ENCODE measurements around the gene C12orf75.

DNA sequence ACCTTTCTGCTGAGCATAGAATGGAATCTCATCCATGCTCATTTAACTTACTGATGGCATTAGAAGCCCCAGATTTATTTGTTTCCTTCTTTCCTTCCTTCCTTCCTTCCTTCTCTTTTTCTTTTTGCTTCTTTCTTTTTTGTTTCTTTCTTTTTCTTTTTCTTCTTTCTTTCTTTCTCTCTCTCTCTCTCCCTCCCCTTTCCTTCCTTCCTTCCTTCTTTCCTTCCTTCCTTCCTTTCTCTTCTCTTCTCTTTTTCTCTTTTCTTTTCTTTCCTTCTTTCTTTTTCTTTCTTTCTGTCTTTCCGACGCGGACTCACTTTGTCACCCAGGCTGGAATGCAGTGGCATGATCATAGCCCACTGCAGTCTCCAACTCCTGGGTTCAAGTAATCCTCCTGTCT is 55.9 kb downstream of the C12orf75 start:
- TF ChIP-seq, protein P1, sequence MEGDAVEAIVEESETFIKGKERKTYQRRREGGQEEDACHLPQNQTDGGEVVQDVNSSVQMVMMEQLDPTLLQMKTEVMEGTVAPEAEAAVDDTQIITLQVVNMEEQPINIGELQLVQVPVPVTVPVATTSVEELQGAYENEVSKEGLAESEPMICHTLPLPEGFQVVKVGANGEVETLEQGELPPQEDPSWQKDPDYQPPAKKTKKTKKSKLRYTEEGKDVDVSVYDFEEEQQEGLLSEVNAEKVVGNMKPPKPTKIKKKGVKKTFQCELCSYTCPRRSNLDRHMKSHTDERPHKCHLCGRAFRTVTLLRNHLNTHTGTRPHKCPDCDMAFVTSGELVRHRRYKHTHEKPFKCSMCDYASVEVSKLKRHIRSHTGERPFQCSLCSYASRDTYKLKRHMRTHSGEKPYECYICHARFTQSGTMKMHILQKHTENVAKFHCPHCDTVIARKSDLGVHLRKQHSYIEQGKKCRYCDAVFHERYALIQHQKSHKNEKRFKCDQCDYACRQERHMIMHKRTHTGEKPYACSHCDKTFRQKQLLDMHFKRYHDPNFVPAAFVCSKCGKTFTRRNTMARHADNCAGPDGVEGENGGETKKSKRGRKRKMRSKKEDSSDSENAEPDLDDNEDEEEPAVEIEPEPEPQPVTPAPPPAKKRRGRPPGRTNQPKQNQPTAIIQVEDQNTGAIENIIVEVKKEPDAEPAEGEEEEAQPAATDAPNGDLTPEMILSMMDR (conservative IDR thresholded peaks at IDR 0.05 in 1 of 2, IDR thresholded peaks at IDR 0.05 in 1 of 2; ENCODE audit: low read depth in 1 of 2, low read length in 2 of 2), result no peak
- TF ChIP-seq EZH2 (IDR thresholded peaks at IDR 0.05; ENCODE audit: low read length, missing control alignments), result no peak
